ENCODE measurements around the gene ACKR1.
A peak's percentile ranks its signal among the peaks of the same experiment; 100 is the strongest.

Gene ACKR1

DNA sequence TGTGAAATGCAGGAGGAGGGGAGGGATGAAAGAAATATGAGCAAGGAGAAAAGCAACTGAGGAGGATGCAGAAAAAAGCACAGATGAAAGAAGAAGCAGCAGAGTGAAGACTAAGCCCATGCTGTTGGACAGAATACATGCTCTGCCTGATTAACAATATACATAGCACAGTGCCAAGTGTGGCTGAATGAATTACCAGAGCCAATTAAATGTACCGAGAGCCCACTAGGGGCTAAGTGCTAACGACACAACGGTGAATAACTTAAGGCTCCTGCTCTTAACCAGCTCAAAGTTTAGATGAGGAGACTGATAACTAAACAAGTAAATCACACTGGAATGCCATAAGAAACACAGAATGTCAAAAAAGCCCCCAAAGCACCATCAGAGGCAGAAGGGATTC is 17.6 kb upstream of the ACKR1 start:
- DNase-seq (ENCODE audit: low read depth, low spot score), result no peak

DNA sequence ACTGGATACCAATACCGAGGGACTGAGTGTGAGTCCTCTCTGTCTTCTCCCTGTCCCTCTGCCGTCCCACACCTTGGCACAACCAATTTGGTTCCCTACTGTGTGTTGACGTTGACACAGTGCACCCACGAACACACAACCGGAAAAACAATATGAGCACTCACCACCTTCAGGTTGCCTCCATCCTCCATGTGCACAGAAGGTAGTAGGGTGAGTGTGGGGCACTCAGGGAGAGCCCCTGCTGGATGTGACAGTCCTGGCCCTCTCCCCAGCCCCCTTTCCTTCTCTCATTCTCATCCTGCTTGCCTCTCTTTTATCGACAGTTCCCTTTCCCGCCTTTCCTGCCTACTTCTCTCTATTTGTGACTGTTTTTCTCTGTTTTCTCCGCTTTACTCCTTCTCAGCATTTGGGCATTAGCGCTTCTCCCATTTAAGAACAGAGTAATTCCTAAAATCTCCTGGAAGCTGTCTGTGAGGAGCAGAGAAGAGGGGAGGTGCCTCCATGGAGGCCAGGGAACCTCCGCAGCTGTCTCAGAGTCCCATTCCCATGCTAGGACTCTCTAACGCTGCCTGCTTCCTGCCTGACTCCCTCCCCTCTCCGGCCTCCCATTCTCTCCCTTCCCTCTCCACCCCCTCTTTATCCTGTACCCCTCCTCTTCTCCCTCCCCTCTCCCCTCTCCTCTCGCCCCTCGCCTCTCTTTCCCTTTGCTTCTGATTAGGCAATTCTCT is 16.9 kb upstream of the ACKR1 start:
- no peak for DNase-seq (ENCODE audit: low read depth, low spot score)

DNA sequence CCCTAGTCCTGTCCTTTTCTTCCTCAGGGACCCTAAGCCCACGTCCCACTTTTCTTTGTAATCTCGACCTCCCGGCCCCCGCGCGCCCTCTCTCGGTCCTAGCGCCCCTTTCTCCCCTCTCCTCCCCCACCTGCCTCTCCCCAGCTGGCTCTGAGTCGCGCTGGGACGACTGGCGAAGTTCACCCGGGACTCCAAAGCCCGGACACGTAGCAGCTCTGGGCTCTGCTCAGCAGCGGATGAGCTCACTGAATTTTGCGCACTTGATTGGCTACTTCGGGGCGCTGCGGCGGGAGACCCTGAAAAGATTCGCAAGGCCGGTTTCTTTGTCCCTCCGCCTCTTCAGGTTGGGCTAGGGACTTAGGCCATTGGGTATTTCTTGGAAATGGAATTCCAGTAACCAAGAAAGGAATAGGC is 16.3 kb upstream of the ACKR1 start:
- DNase-seq (ENCODE audit: low read depth, low spot score), result no peak

DNA sequence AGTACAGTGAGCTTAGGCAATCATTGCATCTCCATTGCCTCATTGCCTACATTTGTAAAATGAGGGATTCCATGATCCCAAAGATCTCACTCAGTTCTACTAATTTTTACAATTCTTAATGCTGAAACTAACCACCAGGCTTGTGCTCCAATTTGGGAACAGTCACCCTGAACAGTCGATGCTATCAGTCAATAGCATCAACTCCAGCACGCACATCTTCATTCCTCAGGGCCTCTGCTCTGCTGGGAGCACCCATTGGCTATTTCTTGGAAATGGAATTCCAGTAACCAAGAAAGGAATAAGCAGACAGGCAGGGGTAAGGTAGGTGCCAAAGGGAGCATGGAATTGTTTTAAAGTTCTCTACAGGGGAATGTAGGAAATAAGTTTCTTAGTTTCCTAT is 14.2 kb upstream of the ACKR1 start:
- DNase-seq (ENCODE audit: low read depth, low spot score), result no peak

DNA sequence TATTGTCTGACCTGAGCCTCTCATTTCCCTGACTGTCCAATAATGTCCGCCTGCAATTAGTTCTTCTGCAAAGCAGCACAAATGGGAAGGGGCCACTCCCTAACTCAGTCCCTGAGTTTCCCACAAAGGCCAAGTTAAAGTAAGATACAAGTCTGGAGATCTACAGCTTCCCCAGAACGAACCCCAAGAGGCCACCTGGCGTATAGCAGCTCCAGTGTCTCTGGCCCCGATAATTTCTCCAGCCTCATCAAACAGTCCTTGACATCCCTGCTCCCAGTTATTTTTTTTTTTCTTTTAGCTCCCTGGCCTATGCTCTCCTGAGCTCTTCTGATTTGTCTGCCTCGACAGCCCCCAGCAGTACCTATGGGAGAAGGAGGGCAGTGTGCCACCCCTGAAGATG is 8.1 kb upstream of the ACKR1 start:
- DNase-seq (ENCODE audit: low read depth, low spot score), result no peak

DNA sequence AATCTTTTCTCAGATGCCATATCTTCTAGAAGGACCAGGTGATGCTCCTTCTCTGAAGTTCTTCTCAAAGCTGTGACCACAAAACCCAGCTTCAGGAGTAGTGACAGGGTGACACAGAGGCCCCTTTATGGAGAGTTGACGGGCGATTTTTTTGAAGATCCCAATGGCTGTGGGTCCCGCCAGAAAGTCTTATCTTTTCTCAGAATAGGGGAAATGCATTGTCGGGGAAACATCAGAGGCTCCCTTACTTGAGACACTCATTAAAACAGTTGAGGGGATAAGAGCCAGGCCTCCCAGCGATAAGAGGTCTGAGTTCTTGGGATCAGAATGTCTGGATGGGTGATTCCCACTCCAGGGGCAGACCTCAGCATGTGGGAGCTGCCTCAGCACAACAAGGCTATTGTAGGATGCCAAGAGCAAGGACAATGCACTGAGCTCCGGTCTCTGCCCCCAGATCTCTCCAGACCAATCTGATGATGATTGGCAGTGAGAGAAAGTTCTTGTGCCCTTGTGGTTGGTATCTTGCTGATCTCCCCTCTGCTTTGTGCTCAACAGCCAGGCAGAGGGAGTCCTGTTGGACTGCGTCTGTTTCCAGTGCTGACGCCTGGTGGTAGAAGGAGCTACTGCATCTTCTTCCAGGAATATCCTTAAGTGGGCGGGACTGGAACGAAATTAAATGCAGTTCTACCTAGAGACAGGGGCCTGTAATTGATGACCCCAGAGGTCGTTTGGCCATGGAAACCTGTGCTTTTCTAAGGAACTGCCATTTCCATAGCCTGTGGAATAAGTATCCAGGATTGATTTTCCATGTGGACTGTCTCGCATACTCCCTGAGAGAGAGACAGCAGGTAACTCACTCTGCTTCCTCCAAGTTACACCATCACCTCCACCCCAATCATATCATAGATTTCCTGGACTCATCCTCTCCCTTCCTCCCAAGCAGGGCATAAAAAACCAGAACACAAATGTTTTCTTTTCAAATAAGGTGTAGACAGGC is 6.8 kb upstream of the ACKR1 start:
- DNase-seq (ENCODE audit: low read depth, low spot score), result peak; percentile 35

DNA sequence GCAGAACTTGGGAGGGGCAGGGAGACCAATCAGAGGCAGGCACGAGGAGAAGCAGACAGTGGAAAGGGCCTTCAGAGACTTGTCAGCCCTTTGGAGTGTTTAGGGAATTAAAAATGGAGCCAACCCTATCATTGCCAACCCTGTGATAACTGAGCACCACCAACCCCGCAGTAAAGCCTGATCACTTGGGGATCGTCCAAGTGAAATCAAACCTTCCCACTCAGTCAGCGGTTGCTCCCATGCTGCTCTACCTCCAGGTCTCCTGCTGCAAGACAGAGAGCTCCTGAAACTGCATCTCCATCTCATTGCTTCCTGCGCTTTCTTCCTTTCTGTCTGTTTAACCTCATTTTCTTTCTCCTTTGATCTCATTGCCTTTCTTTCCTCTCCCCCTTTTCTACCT is 4.8 kb upstream of the ACKR1 start:
- DNase-seq (ENCODE audit: low read depth, low spot score), result no peak

DNA sequence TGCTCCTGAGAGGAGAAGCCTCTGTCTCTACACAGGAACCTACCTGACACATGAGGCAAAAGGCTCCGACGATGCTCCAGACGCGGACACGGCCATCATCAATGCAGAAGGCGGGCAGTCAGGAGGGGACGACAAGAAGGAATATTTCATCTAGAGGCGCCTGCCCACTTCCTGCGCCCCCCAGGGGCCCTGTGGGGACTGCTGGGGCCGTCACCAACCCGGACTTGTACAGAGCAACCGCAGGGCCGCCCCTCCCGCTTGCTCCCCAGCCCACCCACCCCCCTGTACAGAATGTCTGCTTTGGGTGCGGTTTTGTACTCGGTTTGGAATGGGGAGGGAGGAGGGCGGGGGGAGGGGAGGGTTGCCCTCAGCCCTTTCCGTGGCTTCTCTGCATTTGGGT is 3.9 kb upstream of the ACKR1 start:
- DNase-seq (ENCODE audit: low read depth, low spot score), result no peak

DNA sequence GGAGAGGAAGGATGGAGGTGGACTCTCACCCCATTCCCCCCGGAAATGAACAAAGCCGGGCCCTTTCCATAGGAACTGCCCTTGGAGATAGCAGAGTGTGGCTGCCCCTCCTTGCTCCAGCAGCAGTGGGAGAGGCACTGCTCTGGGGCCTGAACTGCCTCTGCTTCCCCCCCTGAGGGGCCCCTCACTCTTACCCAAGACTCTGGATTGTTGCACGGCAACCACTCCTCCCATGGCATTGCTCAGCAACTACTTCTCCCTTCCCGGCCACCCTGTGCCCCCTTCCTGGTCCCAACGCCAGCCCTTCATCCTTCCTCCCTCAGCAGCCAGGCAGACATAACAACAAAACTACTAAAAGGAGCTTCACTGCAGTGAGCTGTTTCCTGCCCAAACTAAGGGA is 3.0 kb upstream of the ACKR1 start:
- no peak for DNase-seq (ENCODE audit: low read depth, low spot score)

DNA sequence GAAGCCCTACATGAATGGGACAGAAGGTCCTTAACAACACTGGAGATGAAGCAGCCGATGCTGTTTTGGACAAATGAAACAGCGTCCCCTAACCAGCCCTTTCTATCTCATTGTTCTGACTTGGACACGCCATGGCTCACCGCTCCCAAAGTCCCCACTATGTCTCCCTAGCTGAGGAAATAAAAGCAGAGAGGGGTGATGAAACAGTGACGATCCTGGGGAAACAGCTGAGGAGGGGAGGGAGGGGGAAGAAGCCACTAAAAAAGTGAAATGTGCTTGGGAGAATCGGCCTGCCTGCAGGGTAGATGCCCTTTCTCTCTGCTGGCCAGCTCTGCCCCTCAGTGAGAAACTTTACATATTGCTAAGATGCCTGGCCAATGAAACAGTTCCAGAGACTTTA is 1.1 kb upstream of the ACKR1 start:
- no peak for DNase-seq (ENCODE audit: low read depth, low spot score)

DNA sequence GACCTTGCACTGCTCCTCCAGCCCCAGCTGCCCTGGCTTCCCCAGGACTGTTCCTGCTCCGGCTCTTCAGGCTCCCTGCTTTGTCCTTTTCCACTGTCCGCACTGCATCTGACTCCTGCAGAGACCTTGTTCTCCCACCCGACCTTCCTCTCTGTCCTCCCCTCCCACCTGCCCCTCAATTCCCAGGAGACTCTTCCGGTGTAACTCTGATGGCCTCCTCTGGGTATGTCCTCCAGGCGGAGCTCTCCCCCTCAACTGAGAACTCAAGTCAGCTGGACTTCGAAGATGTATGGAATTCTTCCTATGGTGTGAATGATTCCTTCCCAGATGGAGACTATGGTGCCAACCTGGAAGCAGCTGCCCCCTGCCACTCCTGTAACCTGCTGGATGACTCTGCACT is 550 bp downstream of the ACKR1 start:
- DNase-seq (ENCODE audit: low read depth, low spot score), result no peak

DNA sequence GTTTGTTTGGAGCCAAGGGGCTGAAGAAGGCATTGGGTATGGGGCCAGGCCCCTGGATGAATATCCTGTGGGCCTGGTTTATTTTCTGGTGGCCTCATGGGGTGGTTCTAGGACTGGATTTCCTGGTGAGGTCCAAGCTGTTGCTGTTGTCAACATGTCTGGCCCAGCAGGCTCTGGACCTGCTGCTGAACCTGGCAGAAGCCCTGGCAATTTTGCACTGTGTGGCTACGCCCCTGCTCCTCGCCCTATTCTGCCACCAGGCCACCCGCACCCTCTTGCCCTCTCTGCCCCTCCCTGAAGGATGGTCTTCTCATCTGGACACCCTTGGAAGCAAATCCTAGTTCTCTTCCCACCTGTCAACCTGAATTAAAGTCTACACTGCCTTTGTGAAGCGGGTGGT is 1.4 kb downstream of the ACKR1 start:
- DNase-seq (ENCODE audit: low read depth, low spot score), result no peak

DNA sequence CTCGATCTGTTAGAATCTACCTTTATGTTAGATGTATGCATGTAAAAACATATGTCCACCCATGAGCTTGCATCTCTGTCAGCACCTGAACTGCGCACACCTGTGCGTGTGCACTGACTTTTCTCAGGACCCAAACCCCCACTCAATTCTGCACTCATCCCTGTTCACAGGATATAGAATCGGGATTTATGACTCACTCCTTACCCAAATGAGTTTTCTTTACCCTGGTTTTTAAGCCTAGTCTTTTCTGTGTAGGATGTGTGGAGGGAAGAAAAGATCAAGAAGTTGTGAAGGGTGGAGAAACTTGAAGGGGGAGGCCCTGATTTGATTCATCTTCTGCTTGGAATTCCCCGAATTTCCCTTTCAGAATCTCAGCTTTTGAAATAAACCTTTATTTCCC is 2.4 kb downstream of the ACKR1 start:
- no peak for DNase-seq (ENCODE audit: low read depth, low spot score)

DNA sequence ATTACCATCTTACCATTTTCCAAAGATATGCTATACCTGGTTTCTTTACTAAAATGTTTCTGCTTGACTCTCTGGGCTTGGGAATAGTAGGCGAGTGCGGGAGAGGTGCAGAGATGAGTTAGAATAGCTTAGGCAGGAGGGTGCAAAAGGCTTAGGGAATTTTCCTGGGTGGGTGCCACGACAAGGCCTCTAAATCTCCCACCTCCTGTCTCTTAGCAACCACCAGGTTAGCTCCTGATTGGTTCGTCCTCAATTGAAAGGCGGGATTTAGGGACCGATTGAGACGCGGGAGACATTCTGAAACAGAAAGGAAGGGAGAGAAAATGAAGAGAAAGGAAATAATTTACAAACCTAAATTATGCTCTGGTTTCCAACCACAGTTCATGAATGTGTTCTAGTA is 3.1 kb downstream of the ACKR1 start:
- no peak for DNase-seq (ENCODE audit: low read depth, low spot score)

DNA sequence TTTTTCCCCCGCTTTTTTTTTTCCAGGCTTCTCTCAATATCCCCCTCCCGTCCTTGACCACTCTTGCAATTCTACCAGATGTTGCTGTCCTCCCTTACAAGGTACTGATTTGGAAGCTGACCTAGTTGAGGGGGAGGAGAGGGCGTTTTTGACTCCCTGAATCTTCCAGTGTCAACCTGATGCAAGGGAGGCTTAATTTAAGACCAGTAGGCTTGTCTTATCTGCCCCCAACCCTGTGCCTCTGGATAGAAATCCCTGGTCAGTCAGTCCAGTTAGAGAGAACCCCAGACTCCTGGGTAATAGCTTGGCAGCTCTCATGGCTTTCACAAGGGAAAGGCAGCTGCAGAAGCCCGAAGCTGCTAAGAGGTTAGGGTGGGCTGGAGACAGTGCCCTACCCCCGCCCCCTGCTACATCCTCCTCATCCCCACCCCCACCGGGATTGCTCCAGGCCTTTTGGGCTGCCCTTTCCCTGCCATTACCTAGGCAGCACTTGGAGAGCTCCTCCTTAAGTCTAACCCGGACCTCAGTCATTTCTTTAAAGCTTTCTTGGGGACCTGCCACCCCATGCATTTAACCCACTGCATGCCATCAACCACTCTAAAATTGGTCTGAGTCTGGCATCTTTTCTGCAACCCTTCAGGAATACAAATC is 3.6 kb downstream of the ACKR1 start:
- no peak for DNase-seq (ENCODE audit: low read depth, low spot score)

DNA sequence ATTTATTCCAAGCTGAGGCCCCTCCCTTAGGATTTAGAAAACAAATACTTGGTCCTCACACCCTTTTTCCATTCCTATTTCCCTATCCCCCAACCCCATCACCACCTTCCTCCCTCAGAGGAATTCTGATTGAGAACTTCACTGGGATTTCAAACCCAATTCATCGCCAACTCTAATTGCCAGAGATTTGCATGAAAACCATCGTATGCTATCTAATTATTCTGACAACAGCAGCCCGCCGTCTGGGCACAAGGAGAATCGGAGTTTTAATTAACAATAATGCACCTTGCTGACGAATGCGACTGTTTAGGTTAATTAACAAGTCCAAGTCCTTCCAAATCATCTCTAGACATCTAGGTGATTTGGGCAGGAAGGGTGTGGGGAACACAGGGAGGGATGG is 4.4 kb downstream of the ACKR1 start:
- DNase-seq (ENCODE audit: low read depth, low spot score), result no peak

DNA sequence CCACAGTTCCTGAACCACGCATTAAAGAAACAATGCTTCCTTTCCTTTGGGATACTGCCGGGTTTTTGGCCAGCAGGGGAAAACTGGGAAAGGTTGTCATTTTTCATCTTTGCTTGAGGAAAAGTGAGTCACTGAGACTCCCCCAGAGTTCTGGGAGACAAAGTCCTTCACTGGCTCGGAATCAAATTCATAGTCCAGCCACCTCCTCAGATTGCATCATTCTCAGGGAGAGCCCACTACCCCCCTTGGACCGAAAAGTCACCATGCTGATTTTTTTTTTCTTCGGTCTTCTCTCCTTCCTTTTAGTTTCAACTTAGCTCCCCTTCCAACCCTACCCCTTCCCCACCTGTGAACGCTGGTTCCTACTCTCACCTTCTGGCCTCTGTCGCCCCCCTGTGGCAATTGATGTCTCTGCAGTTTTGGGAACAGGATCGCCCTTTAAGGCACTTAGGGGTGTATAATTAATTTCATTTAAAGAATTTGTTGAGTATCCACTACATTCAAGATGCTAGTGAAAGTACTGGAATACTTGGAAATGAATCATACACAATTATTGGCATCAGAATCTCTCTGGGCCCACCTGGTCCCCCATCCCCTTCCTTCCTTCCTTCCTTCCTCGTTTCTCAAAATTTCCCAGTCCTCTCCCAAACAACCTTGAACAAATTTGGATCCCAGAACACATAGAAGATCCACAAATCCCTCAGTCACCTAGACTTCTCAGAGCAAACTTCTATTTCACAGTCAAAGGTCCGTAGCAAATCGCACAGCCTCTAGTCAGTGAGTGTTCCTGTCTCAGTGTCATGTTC is 6.9 kb downstream of the ACKR1 start:
- DNase-seq (ENCODE audit: low read depth, low spot score), result no peak

DNA sequence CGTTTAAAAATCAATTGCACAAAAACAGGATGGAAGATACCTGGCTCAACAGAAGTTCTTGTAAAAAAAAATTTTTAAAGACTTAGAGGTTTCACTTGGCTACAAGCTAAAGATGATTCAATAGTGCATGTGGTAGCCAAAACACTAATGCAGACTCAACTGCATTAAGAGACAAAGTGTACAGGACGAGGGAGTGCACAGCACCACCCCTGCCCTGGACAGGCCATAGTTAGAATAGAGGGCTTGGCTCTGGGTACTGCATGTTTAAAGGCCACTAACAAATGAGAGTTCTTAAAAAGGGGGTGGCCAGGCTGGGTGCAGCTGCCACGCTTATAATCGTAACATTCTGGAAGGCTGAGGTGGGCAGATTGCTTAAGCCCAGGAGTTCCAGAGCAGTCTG is 7.9 kb downstream of the ACKR1 start:
- no peak for DNase-seq (ENCODE audit: low read depth, low spot score)

DNA sequence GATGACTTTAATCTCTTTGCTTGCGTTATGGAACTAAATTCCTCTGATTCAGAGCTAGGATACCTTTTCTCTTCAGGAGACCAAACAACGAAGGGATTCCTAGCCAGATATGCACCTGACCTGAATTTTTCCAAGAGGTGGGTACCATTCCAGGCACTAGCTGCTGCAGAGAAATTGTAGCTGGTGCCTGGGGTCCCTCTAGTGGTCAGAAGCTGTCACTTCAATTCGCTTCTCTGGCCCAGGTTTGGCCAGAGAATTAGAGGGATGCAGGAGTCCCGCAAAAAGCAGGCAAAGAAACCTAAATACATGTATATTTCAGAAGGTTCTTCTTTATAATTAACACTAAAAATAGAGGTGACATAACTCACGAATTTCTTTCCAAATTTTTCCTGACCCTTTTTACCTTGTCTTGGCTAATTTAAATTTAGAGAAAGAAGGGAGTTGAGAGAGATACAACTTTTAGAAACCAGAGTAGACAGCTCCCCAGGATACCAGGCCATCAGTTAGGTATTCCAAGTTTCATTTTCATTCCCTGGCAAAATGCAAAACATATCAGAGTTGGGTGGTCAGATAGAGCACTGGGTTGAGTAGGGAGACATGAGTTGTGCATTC is 9.6 kb downstream of the ACKR1 start:
- DNase-seq (ENCODE audit: low read depth, low spot score), result peak; percentile 9

DNA sequence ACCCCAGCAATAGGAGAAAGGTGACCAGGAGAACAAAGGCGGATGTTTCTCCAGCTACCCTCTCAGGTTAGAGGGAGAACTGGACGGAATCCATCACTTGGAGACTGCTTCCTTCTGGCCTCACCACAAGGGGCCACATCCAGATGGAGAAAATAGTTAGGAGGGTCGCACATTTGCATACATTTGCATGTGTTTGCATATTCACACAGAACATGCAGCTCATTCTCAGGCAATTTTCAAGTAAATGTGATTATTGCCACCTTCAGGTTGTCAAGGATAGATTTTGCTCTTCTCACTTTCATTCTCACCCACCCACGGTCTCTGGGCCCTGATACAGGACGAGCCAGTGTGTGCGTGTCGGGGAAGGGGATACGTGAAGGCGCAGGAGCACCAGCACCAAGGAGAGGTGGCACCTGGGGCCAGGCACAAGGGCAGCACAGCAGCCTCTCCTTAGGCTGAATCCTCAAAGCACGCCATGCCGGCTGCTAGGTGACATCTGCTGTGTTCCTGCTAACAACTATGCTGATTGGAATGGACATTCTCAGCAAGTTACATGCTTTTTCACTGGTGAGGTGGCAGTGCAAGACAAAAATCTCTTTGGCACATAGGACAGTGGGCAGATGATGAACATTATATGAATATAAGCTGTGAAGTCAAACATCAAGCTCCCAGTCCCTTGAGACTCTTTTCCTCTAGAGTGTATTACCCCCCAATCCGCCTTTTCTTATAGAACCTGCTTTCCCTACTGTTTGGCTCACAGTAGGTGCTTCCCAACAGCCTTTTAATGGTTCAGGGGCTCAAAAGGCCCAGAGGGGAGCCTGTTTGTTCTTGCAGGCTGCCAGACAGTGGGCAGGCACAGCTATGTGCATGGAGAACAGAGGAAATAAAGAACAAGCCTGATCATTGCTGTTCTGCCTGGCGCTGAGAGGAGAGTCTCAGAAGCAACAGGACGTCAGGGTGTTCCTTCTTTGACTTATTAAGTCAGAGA is 14.3 kb downstream of the ACKR1 start:
- DNase-seq (ENCODE audit: low read depth, low spot score), result no peak

All from smooth muscle cell of the brain vasculature (primary cell).